AG04450 (cell line): Measurements from ENCODE around the gene DYNLT2. TPM values are rescaled to one million over a fixed set of nuclear protein-coding genes. Genes with fewer than 3 reads are reported as not detected.

Source experiments
- CTCF ChIA-PET: fragments of 300-600, 350-600 bp; formaldehyde crosslinking; extraction: SDS; loops from one replicate; lab custom pipeline; 2022; ENCODE audit warnings: antibody characterized with exemption, inconsistent platforms; lab: Charles Lee
- POLR2A ChIA-PET: fragments of 350-600 bp; formaldehyde crosslinking; extraction: SDS; loops from one replicate; lab custom pipeline; 2021; ENCODE audit warnings: antibody characterized with exemption, inconsistent platforms; lab: Yijun Ruan, JAX
- DNase-seq: peaks from one replicate; pipeline ENCODE4 v3.0.0-alpha.2; 2011; ENCODE audit warnings: low read depth, low spot score
- H3K27ac ChIP-seq: one replicate; pipeline ENCODE4 v1.5.1; 2012; ENCODE audit warnings: low read depth, low read length, control low read depth
- H3K27me3 ChIP-seq: one replicate; pipeline ENCODE4 v1.6.0; 2012; ENCODE audit warnings: low read length; ENCODE audit not compliant: control insufficient read depth, insufficient read depth
- H3K4me3 ChIP-seq: 2 replicates; pipeline ENCODE4 v1.5.1; 2011; ENCODE audit warnings: mild to moderate bottlenecking, low read depth, low read length, control low read depth
- H3K9me3 ChIP-seq: 2 replicates; pipeline ENCODE4 v1.5.1; 2012; ENCODE audit warnings: low read length; ENCODE audit not compliant: control insufficient read depth, insufficient read depth
- CTCF ChIP-seq: IDR thresholded peaks from 2 replicates; pipeline ENCODE4 v1.5.1; 2011; ENCODE audit warnings: low read depth, low read length, control low read depth, inconsistent platforms
- polyA minus RNA-seq: library from RNA; depleted of rRNA, polyadenylated mRNA; stranded (reverse); fragments of >200 nt; gene quantifications from 2 replicates; pipeline ENCODE4 v1.2.3, GENCODE V29; 2011; rRNA and poly(A)+ RNA removed
- polyA plus RNA-seq: library from polyadenylated mRNA; depleted of rRNA; stranded (reverse); fragments of >200 nt; gene quantifications from 2 replicates; pipeline ENCODE4 v1.2.3, GENCODE V29; 2011; rRNA removed

DYNLT2 gene, protein sequence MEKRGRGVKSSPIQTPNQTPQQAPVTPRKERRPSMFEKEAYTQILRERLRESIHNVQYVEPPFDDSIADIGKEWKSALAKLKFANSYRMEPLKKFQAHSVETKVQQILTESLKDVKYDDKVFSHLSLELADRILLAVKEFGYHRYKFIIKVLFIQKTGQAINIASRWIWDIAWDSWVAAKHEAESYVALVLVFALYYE
- polyA plus RNA-seq (0.46 and 0.64 TPM in 2 replicates), polyA minus RNA-seq (0.41 and 0.61 TPM in 2 replicates)

DNA sequence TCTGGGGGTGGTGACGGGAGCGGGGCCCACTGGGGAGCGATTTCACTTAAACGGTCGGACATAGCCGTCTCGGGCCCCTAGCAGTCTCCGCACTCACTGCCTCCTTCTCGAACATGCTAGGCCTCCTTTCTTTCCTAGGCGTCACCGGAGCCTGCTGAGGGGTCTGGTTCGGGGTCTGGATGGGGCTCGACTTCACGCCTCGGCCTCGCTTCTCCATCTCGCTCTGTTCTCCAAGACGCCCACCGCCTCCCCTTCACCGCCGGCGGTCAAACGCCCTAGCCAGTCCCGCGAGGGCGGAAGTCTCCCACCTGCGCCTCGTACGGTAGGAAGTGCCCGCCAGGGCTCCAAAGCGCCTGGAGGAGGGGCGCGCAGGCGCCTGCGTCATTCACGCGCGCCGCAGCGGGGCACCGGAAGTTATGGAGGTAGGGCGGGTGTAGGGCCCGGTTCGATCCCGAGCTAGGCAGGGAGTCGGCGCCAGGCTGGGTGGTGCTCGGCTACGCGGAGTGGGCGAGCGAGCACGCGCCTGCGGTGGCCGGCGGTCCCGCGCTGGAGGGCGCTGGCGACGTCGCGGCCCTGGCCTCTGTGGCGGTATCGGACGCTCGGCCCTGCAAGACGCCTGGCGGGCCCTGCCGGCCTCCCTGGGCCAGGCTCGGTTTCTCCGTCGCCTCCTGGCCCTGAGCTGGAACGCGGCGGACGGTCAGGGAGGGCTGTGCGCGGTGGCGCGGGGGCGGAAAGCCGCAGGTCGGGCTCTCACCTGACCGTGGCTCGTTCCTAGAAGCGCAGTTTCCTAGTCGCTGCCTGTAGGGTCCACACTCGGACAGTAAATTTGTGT lies at the start of gene DYNLT2, which contains the start of gene ERMARD:
Gene DYNLT2 (minus strand): TSS at position 331 of the 832 bp plus-strand sequence. CDS start 114 bp downstream, at position 217.
Gene ERMARD (plus strand): TSS at position 381 of the 832 bp plus-strand sequence. CDS start 36 bp downstream, at position 417.
- CTCF ChIA-PET = interaction anchor here (0.6 to 1.1 kb wide), 4 partner anchors 10 to 779 kb away, joined by 3 read pairs; no protein-coding TSS in a partner anchor
- POLR2A ChIA-PET = interaction anchor here (0.5 to 1.3 kb wide), 8 partner anchors 11 to 222 kb away, joined by 3 to 10 read pairs (median 4); partner anchors contain the start of genes C6orf120 and WDR27
- peak; percentile 32 for TF ChIP-seq CTCF

DNA sequence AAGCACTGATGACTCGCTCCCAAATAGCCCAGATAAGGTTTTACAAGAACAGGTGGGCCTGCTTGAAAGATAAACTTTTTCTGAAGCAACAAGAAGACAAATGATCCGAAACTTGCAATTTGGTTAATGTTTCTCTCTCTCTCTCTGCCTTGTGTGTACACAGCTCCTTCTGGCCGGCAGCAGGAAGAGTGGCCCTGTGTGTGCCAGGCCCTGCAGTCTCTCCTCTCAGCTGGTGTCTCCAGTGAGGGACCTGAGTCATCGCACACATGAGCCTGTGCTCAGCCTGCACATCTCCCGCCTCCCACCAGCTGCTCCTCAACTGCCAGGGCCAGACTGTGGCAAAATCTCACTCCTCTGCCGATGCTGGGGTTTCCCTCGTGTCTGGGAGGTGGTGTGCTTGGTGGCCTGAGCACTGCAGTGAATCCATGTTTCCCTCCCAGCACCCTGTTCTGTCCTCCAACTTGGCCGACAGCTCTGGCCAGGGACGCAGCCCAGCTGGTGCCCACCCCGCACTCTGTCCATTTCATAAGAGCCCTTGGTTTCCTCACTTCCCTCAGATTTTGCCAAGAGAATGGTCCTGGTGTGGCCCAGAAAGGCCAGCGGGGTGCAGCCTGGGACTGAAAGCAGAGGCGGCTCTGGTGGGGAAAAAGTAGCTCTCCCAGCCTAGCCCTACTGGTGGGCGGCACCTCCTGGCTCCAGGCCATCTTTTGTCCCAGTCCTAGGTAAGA lies 49.5 kb upstream of the DYNLT2 start:
- H3K4me3 ChIP-seq = no peak overlapping the region
- no peak for TF ChIP-seq CTCF
- H3K27ac ChIP-seq = peak overlapping the region; percentile 39
- ChIA-PET CTCF (interaction anchor here (0.7 to 4.5 kb wide), 5 partner anchors 11 to 732 kb away, joined by 3 to 30 read pairs (median 5); no protein-coding TSS in a partner anchor), POLR2A (interaction anchor here (0.6 to 1.1 kb wide), 5 partner anchors 11 to 506 kb away, joined by 3 to 12 read pairs (median 4); partner anchors contain the start of gene FAM120B)
- peak; percentile 45 for DNase-seq
- peaks cover 8% of the 10 kb centered on the region for H3K27me3 ChIP-seq
- H3K9me3 ChIP-seq = no peaks in the 10 kb centered on the region

More for the DNA sequence above, at the start of gene DYNLT2, which contains the start of gene ERMARD:
- H3K27ac ChIP-seq = peak within 1 kb of the TSS; percentile 89
- DNase-seq = peak; percentile 80
- no peaks in the 10 kb centered on the region for H3K27me3 ChIP-seq
- H3K9me3 ChIP-seq = no peaks in the 10 kb centered on the region
- peak within 1 kb of the TSS; percentile 79 for H3K4me3 ChIP-seq

DNA sequence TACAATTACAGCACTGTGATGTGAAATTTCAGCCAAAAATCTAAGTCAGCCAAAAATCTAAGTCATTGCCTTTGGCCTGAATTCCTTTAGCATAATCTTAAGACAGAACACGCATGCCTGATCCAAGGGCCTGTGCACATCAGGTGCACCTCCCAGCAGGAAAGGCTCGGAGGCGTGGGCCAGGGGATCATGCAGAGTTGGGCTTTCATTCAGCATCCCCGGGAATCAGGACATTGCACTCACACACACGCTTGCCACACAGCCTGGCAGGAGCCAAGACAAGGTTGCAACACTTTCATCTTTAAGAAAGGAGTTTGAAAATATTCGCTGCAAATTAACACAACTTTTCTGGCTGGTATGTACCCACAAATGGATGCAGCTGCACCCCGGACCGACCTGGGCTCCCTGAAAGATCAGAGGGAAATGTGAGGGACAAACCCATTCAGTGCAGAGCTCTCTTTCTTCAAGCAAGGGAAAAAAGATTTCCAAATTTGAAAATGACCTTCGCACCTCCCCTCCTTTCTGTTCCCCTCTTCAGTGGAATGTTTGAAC lies 48.8 kb upstream of the DYNLT2 start:
- no peak for TF ChIP-seq CTCF
- peaks cover 9% of the 10 kb centered on the region for H3K27me3 ChIP-seq
- ChIA-PET CTCF (interaction anchor here (0.7 to 4.5 kb wide), 5 partner anchors 11 to 733 kb away, joined by 3 to 30 read pairs (median 5); no protein-coding TSS in a partner anchor), POLR2A (interaction anchor here (0.6 to 1.1 kb wide), 3 partner anchors 10 to 506 kb away, joined by 3 to 5 read pairs (median 4); partner anchors contain the start of gene FAM120B)
- DNase-seq = no peak
- no peaks in the 10 kb centered on the region for H3K9me3 ChIP-seq
- H3K4me3 ChIP-seq = no peak overlapping the region
- H3K27ac ChIP-seq = peak overlapping the region; percentile 3

GRCh38 chr6:169799474-169799926 lies 48.1 kb upstream of the DYNLT2 start:
- Histone ChIP-seq H3K27me3 (peaks cover 16% of the 10 kb centered on the region), H3K27ac (no peak overlapping the region), H3K4me3 (no peak overlapping the region), H3K9me3 (no peaks in the 10 kb centered on the region)
- ChIA-PET CTCF (interaction anchor here (1.1 to 4.5 kb wide), 4 partner anchors 10 to 734 kb away, joined by 3 to 30 read pairs (median 12); no protein-coding TSS in a partner anchor), POLR2A (no interaction called here)
- no peak for DNase-seq
- TF ChIP-seq CTCF = no peak
